HG03521 (cell line): ENCODE measurements around the gene MUC4.
"Not testable (repeated sequence)": the region's sequence is repeated elsewhere in the genome, so short reads cannot be mapped to it uniquely, and the experiment has no call there.

Experiments
- ATAC-seq: cut with Tn5 transposase; IDR thresholded peaks from one replicate; pipeline ENCODE4 v1.9.1; 2021; ENCODE audit warnings: mild to moderate bottlenecking, moderate library complexity; ENCODE audit not compliant: unreplicated experiment

Gene MUC4

DNA sequence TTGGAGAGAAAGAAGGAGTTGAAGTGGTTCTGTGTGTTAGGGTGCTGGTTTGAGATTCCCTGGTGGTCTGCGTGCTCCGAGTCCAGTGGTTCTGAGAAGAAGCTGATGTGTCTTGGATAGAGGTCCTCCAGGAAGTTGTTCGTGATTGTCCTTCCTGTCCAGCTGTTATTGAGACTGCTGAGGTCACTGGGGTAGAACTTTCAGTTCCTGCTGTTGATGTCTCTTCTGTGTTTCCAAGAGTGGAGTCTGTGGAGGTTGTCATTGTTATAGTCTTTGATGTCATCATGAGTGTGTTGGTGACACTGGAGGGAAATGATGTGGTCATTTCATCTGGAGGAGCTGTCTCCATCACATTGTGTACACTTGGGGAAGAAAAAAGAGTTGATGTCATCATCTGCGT lies 20.8 kb downstream of the MUC4 start:
- ATAC-seq = no peak

DNA sequence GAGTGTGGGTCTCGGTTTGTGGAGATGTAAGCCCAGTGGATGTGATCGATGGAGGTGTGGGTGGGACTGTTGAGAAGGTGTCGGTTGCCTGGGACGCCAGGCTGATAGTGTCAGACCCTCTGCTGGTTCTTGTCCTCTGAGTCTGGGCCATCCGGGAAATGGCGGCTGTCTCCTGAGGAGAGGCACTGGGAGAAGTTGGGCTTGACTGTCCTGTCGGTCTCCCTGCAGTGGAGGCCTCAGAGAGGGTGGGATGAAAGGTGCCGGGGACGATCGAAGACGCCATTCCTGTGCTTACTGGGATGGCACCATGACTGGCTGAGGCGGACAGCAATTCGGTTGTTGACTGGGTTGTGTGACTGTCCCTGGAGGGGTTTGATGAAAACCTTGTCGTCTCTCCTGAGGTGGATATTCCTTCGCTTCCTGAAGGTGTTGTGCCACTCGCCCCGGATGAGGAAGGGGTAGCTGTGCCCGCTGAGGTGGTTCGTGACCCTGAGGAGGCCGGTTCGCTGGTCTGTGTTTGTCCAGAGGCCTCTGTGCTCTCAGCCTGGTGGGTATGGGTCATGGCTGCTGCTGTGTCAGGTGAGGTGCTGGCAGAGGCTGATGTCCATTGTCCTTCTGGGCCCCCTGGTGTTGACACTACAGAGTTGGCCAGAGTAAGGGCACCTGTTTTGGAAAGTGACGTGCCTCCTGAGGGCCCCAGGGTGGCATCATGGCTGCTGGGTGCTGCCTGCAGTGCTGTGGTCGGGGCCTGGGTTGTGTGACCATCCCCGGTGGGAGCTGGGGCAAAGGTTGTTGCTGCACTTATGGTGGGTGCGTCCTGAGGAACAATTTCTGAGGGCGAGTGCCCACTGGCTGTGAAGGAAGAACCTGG lies 22.8 kb downstream of the MUC4 start:
- ATAC-seq = no peak

- not testable (repeated sequence) for ATAC-seq
Measured at GRCh38 chr3:195785781-195786405, 25.8 kb downstream of the MUC4 start.

DNA sequence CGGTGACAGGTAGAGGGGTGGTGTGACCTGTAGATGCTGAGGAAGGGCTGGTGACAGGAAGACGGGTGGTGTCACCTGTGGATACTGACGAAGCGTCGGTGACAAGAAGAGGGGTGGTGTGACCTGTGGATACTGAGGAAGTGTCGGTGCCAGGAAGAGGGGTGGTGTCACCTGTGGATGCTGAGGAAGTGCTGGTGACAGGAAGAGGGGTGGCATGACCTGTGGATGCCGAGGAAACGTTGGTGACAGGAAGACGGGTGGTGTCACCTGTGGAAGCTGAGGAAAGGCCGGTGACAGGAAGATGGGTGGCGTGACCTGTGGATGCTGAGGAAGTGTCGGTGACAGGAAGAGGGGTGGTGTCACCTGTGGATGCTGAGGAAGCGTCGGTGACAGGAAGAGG lies 27.7 kb downstream of the MUC4 start:
- ATAC-seq = not testable (repeated sequence)

DNA sequence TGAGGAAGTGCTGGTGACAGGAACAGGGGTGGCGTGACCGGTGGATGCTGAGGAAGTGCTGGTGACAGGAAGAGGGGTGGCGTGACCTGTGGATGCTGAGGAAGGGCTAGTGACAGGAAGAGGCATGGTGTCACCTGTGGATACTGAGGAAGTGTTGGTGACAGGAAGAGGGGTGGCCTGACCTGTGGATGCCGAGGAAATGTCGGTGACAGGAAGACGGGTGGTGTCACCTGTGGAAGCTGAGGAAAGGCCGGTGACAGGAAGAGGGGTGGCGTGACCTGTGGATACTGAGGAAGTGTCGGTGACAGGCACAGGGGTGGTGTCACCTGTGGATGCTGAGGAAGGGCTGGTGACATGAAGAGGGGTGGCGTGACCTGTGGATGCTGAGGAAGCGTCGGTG lies 30.5 kb downstream of the MUC4 start:
- ATAC-seq = not testable (repeated sequence)

- ATAC-seq = no peak
Measured at GRCh38 chr3:195777975-195778374, 33.8 kb downstream of the MUC4 start.

- ATAC-seq = no peak
Measured at GRCh38 chr3:195774917-195775316, 36.8 kb downstream of the MUC4 start.

- ATAC-seq = no peak
Measured at GRCh38 chr3:195773956-195774537, 37.7 kb downstream of the MUC4 start.

- no peak for ATAC-seq
Measured at GRCh38 chr3:195771646-195772300, 40.0 kb downstream of the MUC4 start.

GRCh38 chr3:195770841-195771645 lies 40.7 kb downstream of the MUC4 start:
- not testable (repeated sequence) for ATAC-seq

DNA sequence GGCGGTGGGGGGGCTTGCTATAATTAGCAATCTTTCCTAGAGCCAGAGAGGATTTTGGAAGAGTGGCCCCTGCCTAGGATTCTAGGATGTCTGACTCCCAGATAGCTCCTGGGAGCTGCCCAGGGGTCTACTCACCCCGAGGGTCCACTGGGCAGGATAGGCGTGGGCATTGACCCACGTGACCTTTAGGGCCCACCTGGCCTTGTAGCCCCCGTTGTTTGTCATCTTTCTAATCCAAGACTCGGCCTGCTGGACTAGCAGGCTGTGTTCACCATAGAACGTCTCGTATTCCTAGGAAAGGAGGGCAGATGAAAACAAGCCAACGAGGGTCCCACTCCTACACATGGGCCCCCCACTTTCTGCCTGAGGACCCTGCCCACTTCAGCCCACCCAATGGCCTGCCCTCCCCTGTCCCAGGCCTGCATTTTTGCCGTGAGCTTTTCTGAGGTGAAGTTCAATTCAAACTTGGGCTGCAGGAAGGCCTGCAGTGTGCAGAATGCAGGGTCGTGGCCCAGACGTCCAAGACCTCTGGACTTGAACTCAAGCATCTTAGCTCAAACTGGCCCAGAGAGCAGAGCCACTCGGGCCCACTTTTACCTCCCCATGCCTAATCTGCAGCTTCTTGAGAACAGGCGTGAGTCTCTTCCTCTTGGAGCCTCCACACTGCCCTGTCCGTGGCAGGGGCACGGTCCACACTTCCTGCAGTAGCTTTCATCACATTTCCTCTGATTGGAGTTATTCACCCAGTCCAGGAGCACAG lies 41.5 kb downstream of the MUC4 start:
- no peak for ATAC-seq

DNA sequence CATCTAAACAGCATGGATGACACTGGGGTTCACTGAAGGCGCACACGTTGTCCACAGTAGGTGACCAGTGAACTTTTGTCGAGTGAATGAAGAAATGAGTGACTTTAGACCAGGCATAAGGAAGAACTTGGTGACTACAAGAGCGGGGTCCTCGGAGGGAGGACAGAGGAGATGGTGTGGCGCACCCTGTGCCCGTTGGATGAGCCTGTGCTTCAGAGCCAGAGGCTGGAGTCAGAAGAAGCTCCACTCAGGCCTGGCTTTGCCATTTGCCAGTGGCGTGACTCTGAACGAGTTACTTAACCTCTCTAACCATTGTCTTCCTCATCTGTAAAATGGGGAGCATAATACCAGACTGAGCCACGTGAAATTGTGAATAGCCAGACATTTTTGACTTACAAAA lies 42.2 kb downstream of the MUC4 start:
- no peak for ATAC-seq

DNA sequence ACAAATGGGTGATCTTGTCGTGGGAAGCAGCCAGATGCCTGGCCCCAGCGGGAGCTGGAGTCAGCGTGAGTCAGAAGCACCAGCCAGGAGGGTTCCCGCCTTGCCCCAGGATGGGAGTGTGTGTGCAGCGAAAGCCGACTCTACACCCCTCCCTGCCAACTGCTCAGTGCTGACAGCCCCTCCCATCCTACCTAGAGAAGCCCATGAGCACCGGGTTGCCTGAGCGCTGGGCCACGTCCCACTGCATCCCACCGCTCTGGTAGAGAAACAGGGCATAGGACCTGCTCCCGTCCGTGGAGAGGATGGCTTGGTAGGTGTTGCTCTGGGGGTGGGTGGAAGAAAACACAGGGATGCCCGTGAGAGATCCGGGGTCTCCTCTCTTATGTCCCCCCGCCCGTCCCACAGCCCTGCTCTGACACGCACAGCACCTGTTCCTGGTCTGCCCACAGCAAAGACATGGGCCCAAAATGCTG lies 42.9 kb downstream of the MUC4 start:
- no peak for ATAC-seq

GRCh38 chr3:195768414-195768813 lies 43.3 kb downstream of the MUC4 start:
- no peak for ATAC-seq

GRCh38 chr3:195767792-195768191 lies 43.9 kb downstream of the MUC4 start:
- no peak for ATAC-seq

GRCh38 chr3:195766671-195767070 lies 45.1 kb downstream of the MUC4 start:
- ATAC-seq = no peak

GRCh38 chr3:195764961-195765706 lies 46.6 kb downstream of the MUC4 start:
- no peak for ATAC-seq

- no peak for ATAC-seq
Measured at GRCh38 chr3:195763843-195764825, 47.6 kb downstream of the MUC4 start.
